ENCODE results near the gene FANK1.

DNA sequence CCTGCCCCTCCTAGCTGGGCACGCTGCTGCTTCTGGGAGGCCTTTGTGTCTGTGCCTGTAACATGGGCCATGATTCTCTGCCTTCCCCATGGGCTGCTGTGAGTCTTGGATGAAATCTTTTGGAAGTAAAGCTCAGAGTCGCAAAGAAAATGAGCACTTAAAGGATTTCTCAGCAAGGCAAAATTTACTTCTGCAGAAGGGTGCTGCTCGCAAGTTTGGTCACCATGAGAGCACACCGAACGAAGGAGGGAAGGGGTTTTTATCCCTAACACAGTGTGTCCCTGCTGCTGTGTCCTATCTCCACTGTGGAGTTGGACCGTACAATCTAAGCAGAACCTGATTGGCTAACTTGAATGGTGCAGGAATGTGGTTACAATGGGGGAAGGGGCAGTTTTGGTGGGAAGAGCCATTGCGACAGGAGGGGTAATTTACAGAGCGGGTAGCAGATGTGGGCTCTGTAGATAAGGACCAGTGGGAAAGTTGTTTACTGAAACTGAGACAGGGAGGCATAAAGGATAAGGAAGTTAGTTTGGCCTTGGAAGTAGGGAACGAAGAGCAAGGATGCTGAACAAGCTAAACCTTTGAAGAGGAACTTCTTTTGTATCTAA is 57.5 kb downstream of the FANK1 start:
- TF ChIP-seq, protein P1, sequence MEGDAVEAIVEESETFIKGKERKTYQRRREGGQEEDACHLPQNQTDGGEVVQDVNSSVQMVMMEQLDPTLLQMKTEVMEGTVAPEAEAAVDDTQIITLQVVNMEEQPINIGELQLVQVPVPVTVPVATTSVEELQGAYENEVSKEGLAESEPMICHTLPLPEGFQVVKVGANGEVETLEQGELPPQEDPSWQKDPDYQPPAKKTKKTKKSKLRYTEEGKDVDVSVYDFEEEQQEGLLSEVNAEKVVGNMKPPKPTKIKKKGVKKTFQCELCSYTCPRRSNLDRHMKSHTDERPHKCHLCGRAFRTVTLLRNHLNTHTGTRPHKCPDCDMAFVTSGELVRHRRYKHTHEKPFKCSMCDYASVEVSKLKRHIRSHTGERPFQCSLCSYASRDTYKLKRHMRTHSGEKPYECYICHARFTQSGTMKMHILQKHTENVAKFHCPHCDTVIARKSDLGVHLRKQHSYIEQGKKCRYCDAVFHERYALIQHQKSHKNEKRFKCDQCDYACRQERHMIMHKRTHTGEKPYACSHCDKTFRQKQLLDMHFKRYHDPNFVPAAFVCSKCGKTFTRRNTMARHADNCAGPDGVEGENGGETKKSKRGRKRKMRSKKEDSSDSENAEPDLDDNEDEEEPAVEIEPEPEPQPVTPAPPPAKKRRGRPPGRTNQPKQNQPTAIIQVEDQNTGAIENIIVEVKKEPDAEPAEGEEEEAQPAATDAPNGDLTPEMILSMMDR (conservative IDR thresholded peaks at IDR 0.05; ENCODE audit: low read depth, low read length): no peak
- TF ChIP-seq EZH2 (IDR thresholded peaks at IDR 0.05; ENCODE audit: borderline replicate concordance, low read depth, low read length, poor library complexity, severe bottlenecking): no peak
